ENCODE results near the gene GRAMD1A. TPM values are rescaled to one million over a fixed set of nuclear protein-coding genes. Genes with fewer than 3 reads are reported as not detected.

Gene GRAMD1A
- total RNA-seq, 1 experiment from 2014 or later, result 62.7 TPM

DNA sequence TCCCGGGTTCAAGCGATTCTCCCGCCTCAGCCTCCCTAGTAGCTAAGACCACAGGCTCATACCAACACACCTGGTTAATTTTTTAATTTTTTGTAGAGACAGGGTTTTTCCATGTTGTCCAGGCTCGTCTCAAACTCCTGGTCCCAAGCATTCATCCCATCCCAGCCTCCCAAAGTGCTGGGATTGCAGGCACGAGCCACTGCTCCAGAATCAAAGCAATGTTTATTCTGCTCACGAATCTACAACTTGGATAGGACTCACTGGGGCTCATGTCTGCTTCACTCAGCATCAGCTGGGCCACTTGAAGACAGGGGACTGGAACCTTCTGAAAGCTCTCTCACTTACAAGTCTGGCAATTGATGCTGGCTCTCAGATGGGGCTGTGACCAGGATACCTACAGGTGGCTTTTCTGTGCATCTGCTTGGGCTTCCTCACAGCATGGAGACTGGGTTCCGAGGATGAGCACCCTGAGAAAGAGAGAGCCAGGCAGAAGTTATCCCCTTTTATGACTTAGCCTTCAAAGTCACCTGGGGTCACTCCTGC lies 27.9 kb upstream of the GRAMD1A start:
- H4K20me1 ChIP-seq (ENCODE audit: insufficient read depth), result no peaks in the 10 kb centered on the region
- intact Hi-C loops (cut with micrococcal nuclease; ENCODE audit: unreplicated experiment), result loop anchor here (2.0 to 10.0 kb wide), 4 partner anchors 95 to 745 kb away; partner anchors contain the start of genes FXYD3 and FXYD7
- CTCF ChIA-PET, result interaction anchor here (0.5 kb wide), 1 partner anchor 118 kb away, joined by 5 read pairs; no protein-coding TSS in a partner anchor

DNA sequence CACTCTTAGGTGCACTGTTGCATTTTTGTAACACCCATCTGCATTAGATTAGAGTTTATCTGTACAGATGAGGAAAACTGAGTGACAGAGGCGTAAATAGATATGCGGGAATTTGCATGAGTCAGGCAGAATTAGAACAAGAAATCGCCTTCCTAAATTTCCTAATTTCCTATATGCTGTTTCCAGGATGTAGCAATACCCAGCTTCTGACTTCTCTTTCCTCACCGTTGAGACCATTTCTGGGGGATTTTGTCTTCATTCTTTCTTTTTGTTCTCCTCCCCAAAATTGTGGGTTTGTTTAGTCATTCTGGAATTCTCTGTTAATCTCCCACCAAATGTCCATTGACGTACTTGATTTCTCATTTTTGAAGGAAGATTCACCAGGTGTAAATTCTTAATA lies 25.5 kb upstream of the GRAMD1A start:
- Histone ChIP-seq H3K27ac (no peak overlapping the region), H4K20me1 (ENCODE audit: insufficient read depth) (no peaks in the 10 kb centered on the region), H3K9me2 (ENCODE audit: insufficient read depth) (no peaks in the 10 kb centered on the region), H3F3A (ENCODE audit: insufficient read depth, low read depth) (0 out of 2 replicates have a peak, but pooled peaks cover 1% of the 10 kb centered on the region), H3K36me3 (ENCODE audit: low read depth) (no peaks in the 10 kb centered on the region), H2AFZ (no peak overlapping the region), H3K27me3 (ENCODE audit: insufficient read depth, low read depth) (peaks cover 44% of the 10 kb centered on the region), H3K79me2 (ENCODE audit: low read depth) (no peaks in the 10 kb centered on the region), H3K9me3 (ENCODE audit: insufficient read depth, low read depth) (peaks cover 8% of the 10 kb centered on the region), H3K4me1 (replicated peaks; ENCODE audit: insufficient read depth) (no peaks in the 10 kb centered on the region), H3K4me2 (no peak overlapping the region), H3K4me3 (no peak overlapping the region)
- no peak for DNase-seq
- TF ChIP-seq EZH2 (IDR thresholded peaks at IDR 0.05; ENCODE audit: low read depth), result no peak
- TF ChIP-seq, protein P1, sequence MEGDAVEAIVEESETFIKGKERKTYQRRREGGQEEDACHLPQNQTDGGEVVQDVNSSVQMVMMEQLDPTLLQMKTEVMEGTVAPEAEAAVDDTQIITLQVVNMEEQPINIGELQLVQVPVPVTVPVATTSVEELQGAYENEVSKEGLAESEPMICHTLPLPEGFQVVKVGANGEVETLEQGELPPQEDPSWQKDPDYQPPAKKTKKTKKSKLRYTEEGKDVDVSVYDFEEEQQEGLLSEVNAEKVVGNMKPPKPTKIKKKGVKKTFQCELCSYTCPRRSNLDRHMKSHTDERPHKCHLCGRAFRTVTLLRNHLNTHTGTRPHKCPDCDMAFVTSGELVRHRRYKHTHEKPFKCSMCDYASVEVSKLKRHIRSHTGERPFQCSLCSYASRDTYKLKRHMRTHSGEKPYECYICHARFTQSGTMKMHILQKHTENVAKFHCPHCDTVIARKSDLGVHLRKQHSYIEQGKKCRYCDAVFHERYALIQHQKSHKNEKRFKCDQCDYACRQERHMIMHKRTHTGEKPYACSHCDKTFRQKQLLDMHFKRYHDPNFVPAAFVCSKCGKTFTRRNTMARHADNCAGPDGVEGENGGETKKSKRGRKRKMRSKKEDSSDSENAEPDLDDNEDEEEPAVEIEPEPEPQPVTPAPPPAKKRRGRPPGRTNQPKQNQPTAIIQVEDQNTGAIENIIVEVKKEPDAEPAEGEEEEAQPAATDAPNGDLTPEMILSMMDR (conservative IDR thresholded peaks at IDR 0.05), result no peak
- no TSS peak for BruUV-seq (replicated peaks)
- ChIA-PET POLR2A (ENCODE audit: unreplicated experiment) (no interaction called here), CTCF (no interaction called here)
- intact Hi-C loops (cut with micrococcal nuclease; ENCODE audit: unreplicated experiment), result loop anchor here (5.0 to 10.0 kb wide), 3 partner anchors 93 to 168 kb away; partner anchors contain the start of genes FXYD3 and FXYD7

More for the DNA sequence above, 27.9 kb upstream of the GRAMD1A start:
- Histone ChIP-seq H3K27me3 (ENCODE audit: insufficient read depth, low read depth) (peaks cover 55% of the 10 kb centered on the region), H3K9me3 (ENCODE audit: insufficient read depth, low read depth) (peaks cover 16% of the 10 kb centered on the region), H3K79me2 (ENCODE audit: low read depth) (no peaks in the 10 kb centered on the region), H2AFZ (no peak overlapping the region), H3K4me2 (no peak overlapping the region), H3K27ac (no peak overlapping the region), H3K4me3 (no peak overlapping the region), H3F3A (ENCODE audit: insufficient read depth, low read depth) (no peaks in the 10 kb centered on the region), H3K4me1 (replicated peaks; ENCODE audit: insufficient read depth) (no peaks in the 10 kb centered on the region), H3K9me2 (ENCODE audit: insufficient read depth) (no peaks in the 10 kb centered on the region), H3K36me3 (ENCODE audit: low read depth) (no peaks in the 10 kb centered on the region)
- POLR2A ChIA-PET (ENCODE audit: unreplicated experiment), result no interaction called here
- TF ChIP-seq, protein P1 (conservative IDR thresholded peaks at IDR 0.05), result no peak
- TF ChIP-seq EZH2 (IDR thresholded peaks at IDR 0.05; ENCODE audit: low read depth), result no peak
- no TSS peak for BruUV-seq (replicated peaks)
- DNase-seq, result no peak

DNA sequence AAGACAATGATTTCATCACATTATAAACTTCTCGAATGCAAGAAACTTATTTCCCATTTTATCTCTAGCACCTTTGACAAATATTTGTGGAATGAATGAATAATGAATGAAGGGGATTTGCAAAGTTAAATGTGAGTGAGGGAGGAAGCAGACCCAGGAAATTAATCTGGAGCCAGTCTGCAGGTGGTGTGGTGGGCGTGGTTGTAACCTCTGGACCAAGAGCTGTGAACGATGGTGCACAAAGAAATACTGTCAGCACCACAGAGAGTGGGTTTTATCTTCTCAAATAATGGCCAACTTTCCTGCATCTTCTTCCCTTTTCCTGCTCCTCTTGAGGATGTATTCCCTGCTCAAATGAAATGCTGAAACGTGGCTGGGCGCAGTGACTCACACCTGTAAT lies 25.1 kb upstream of the GRAMD1A start:
- Histone ChIP-seq H3K4me1 (replicated peaks; ENCODE audit: insufficient read depth) (no peaks in the 10 kb centered on the region), H3K79me2 (ENCODE audit: low read depth) (no peaks in the 10 kb centered on the region), H3K27ac (no peak overlapping the region), H3K9me2 (ENCODE audit: insufficient read depth) (no peaks in the 10 kb centered on the region), H3F3A (ENCODE audit: insufficient read depth, low read depth) (0 out of 2 replicates have a peak, but pooled peaks cover 3% of the 10 kb centered on the region), H3K4me3 (no peak overlapping the region), H2AFZ (no peak overlapping the region), H4K20me1 (ENCODE audit: insufficient read depth) (no peaks in the 10 kb centered on the region), H3K4me2 (no peak overlapping the region), H3K27me3 (ENCODE audit: insufficient read depth, low read depth) (peaks cover 44% of the 10 kb centered on the region), H3K36me3 (ENCODE audit: low read depth) (no peaks in the 10 kb centered on the region), H3K9me3 (ENCODE audit: insufficient read depth, low read depth) (peaks cover 8% of the 10 kb centered on the region)
- TF ChIP-seq, protein P1 (conservative IDR thresholded peaks at IDR 0.05), result no peak
- no peak for TF ChIP-seq EZH2 (IDR thresholded peaks at IDR 0.05; ENCODE audit: low read depth)
- intact Hi-C loops (cut with micrococcal nuclease; ENCODE audit: unreplicated experiment), result loop anchor here (10.0 kb wide), 1 partner anchor 140 kb away; the partner anchor contains the start of gene FXYD3
- ChIA-PET CTCF (no interaction called here), POLR2A (ENCODE audit: unreplicated experiment) (no interaction called here)
- no TSS peak for BruUV-seq (replicated peaks)
- no peak for DNase-seq

All from PC-9 (cell line).